ENCODE results near the gene A4GALT. TPM values are rescaled to one million over a fixed set of nuclear protein-coding genes. Genes with fewer than 3 reads are reported as not detected.
"Not testable (repeated sequence)": the region's sequence is repeated elsewhere in the genome, so short reads cannot be mapped to it uniquely, and the experiment has no call there.

The A4GALT gene
- total RNA-seq, result 0.41 TPM

- no peak for DNase-seq (ENCODE audit: low spot score in 2 of 2)
- FAIRE-seq, result no peak
Measured at GRCh38 chr22:42720263-42721044, at the start of gene A4GALT. Gene A4GALT, minus strand, starts transcription at chr22:42720870. Its CDS starts 26,919 bp downstream, at chr22:42693951.

- DNase-seq (ENCODE audit: low spot score in 2 of 2) (no peak), FAIRE-seq (no peak)
Measured at GRCh38 chr22:42770448-42770726, 49.7 kb upstream of the A4GALT start.

- no peak for FAIRE-seq
- no peak for DNase-seq (ENCODE audit: low spot score in 2 of 2)
Measured at GRCh38 chr22:42769574-42770447, 49.1 kb upstream of the A4GALT start.

GRCh38 chr22:42769238-42769573 is 48.5 kb upstream of the A4GALT start:
- no peak for DNase-seq (ENCODE audit: low spot score in 2 of 2)

GRCh38 chr22:42768385-42769035 is 47.8 kb upstream of the A4GALT start:
- FAIRE-seq, result no peak
- DNase-seq (ENCODE audit: low spot score in 2 of 2), result no peak

More at GRCh38 chr22:42769238-42769573, 48.5 kb upstream of the A4GALT start:
- no peak for FAIRE-seq

- DNase-seq (ENCODE audit: low spot score in 2 of 2) (no peak), FAIRE-seq (no peak)
Measured at GRCh38 chr22:42766860-42767259, 46.2 kb upstream of the A4GALT start.

- DNase-seq (ENCODE audit: low spot score in 2 of 2) (no peak), FAIRE-seq (no peak)
Measured at GRCh38 chr22:42764895-42765363, 44.3 kb upstream of the A4GALT start.

- FAIRE-seq (no peak), DNase-seq (ENCODE audit: low spot score in 2 of 2) (no peak)
Measured at GRCh38 chr22:42763965-42764480, 43.4 kb upstream of the A4GALT start.

- FAIRE-seq, result no peak
- DNase-seq (ENCODE audit: low spot score in 2 of 2), result no peak
Measured at GRCh38 chr22:42760806-42761565, 40.3 kb upstream of the A4GALT start.

- DNase-seq (ENCODE audit: low spot score in 2 of 2) (no peak), FAIRE-seq (no peak)
Measured at GRCh38 chr22:42758931-42759629, 38.4 kb upstream of the A4GALT start.

GRCh38 chr22:42755553-42755952 is 34.9 kb upstream of the A4GALT start:
- not testable (repeated sequence) for FAIRE-seq; DNase-seq (ENCODE audit: low spot score in 2 of 2)

GRCh38 chr22:42755121-42755520 is 34.5 kb upstream of the A4GALT start:
- DNase-seq (ENCODE audit: low spot score in 2 of 2); FAIRE-seq: not testable (repeated sequence)

GRCh38 chr22:42754658-42755057 is 34.0 kb upstream of the A4GALT start:
- FAIRE-seq (no peak), DNase-seq (ENCODE audit: low spot score in 2 of 2) (no peak)

- no peak for FAIRE-seq
- no peak for DNase-seq (ENCODE audit: low spot score in 2 of 2)
Measured at GRCh38 chr22:42752912-42753311, 32.2 kb upstream of the A4GALT start.

GRCh38 chr22:42752230-42752746 is 31.6 kb upstream of the A4GALT start:
- DNase-seq (ENCODE audit: low spot score in 2 of 2) (no peak), FAIRE-seq (no peak)

- FAIRE-seq; DNase-seq (ENCODE audit: low spot score in 2 of 2): not testable (repeated sequence)
Measured at GRCh38 chr22:42750421-42750820, 29.8 kb upstream of the A4GALT start.

- DNase-seq (ENCODE audit: low spot score in 2 of 2), result no peak
- FAIRE-seq, result no peak
Measured at GRCh38 chr22:42747701-42748513, 27.2 kb upstream of the A4GALT start.

GRCh38 chr22:42745118-42745517 is 24.4 kb upstream of the A4GALT start:
- DNase-seq (ENCODE audit: low spot score in 2 of 2), result no peak
- no peak for FAIRE-seq
